Osteoblast (primary cell): Measurements from ENCODE around the gene NBAS. TPM values are rescaled to one million over a fixed set of nuclear protein-coding genes. Genes with fewer than 3 reads are reported as not detected.

Source experiments
- DNase-seq: peaks from one replicate; pipeline ENCODE4 v3.0.0; 2011; ENCODE audit warnings: low spot score, mixed read lengths; ENCODE audit not compliant: insufficient read length; ENCODE audit errors: missing footprints
- H2AFZ ChIP-seq: 2 replicates; pipeline ENCODE4 v1.6.0; 2011; ENCODE audit warnings: mild to moderate bottlenecking, low read length
- H3K27ac ChIP-seq: 2 replicates; pipeline ENCODE4 v1.5.1; 2011; ENCODE audit warnings: mild to moderate bottlenecking, low read depth, low read length, moderate library complexity
- H3K27me3 ChIP-seq: 2 replicates; pipeline ENCODE4 v1.6.0; 2012; ENCODE audit warnings: mild to moderate bottlenecking, control low read depth, inconsistent platforms, low read length, moderate library complexity; ENCODE audit not compliant: insufficient read depth
- H3K36me3 ChIP-seq: 2 replicates; pipeline ENCODE4 v1.5.1; 2011; ENCODE audit warnings: mild to moderate bottlenecking, low read length, control low read depth, moderate library complexity; ENCODE audit not compliant: insufficient read depth
- H3K4me1 ChIP-seq: 2 replicates; pipeline ENCODE4 v1.5.1; 2011; ENCODE audit warnings: mild to moderate bottlenecking, low read length, control low read depth, moderate library complexity; ENCODE audit not compliant: insufficient read depth
- H3K4me2 ChIP-seq: 2 replicates; pipeline ENCODE4 v1.6.0; 2011; ENCODE audit warnings: mild to moderate bottlenecking, low read length; ENCODE audit not compliant: insufficient read depth
- H3K4me3 ChIP-seq: fragments of 200-600 bp; sonication (generic); 3 replicates; pipeline ENCODE4 v1.5.1; 2012; ENCODE audit warnings: mild to moderate bottlenecking, low read length, inconsistent platforms; ENCODE audit not compliant: insufficient read depth
- H3K79me2 ChIP-seq: 2 replicates; pipeline ENCODE4 v1.6.0; 2012; ENCODE audit warnings: mild to moderate bottlenecking, low read length, control low read depth, inconsistent platforms; ENCODE audit not compliant: insufficient read depth
- H3K9me3 ChIP-seq: 2 replicates; pipeline ENCODE4 v1.5.1; 2011; ENCODE audit warnings: low read depth, low read length, control low read depth
- H4K20me1 ChIP-seq: 2 replicates; pipeline ENCODE4 v1.6.0; 2012; ENCODE audit warnings: mild to moderate bottlenecking, low read length, control low read depth; ENCODE audit not compliant: insufficient read depth
- CTCF ChIP-seq: IDR thresholded peaks from 2 replicates; pipeline ENCODE4 v1.5.1; 2011; ENCODE audit warnings: mild to moderate bottlenecking, low read depth, low read length, moderate library complexity; ENCODE audit errors: extremely low read depth
- total RNA-seq: library from RNA; depleted of rRNA; stranded (reverse); fragments of >200 nt; gene quantifications from 2 replicates; pipeline ENCODE4 v1.2.3, GENCODE V29; 2012

NBAS gene
- total RNA-seq, 1 donor = 98.1 TPM

- Histone ChIP-seq H3K9me3 (no peaks in the 10 kb centered on the region), H2AFZ (no peak overlapping the region), H3K36me3 (no peaks in the 10 kb centered on the region), H4K20me1 (no peaks in the 10 kb centered on the region), H3K27me3 (no peaks in the 10 kb centered on the region), H3K4me1 (peaks cover 5% of the 10 kb centered on the region), H3K27ac (no peak overlapping the region), H3K4me3 (no peak overlapping the region), H3K79me2 (no peaks in the 10 kb centered on the region), H3K4me2 (no peak overlapping the region)
- no peak for TF ChIP-seq CTCF
- DNase-seq = no peak
Observed at GRCh38 chr2:15269043-15269442, 292.1 kb downstream of the NBAS start.

- Histone ChIP-seq H3K27me3 (no peaks in the 10 kb centered on the region), H3K4me1 (no peaks in the 10 kb centered on the region), H3K27ac (no peak overlapping the region), H3K9me3 (no peaks in the 10 kb centered on the region), H2AFZ (no peak overlapping the region), H4K20me1 (no peaks in the 10 kb centered on the region), H3K4me3 (no peak overlapping the region), H3K4me2 (no peak overlapping the region), H3K79me2 (no peaks in the 10 kb centered on the region), H3K36me3 (no peaks in the 10 kb centered on the region)
- no peak for TF ChIP-seq CTCF
- no peak for DNase-seq
Observed at GRCh38 chr2:15265889-15266288, 295.2 kb downstream of the NBAS start.

GRCh38 chr2:15263976-15264685 is 297.0 kb downstream of the NBAS start:
- H3K4me1 ChIP-seq = no peaks in the 10 kb centered on the region
- DNase-seq = no peak
- no peak overlapping the region for H3K27ac ChIP-seq
- no peaks in the 10 kb centered on the region for H3K79me2 ChIP-seq
- H2AFZ ChIP-seq = no peak overlapping the region
- H3K4me2 ChIP-seq = no peak overlapping the region
- H3K4me3 ChIP-seq = no peak overlapping the region
- no peak for TF ChIP-seq CTCF
- no peaks in the 10 kb centered on the region for H3K9me3 ChIP-seq
- H3K36me3 ChIP-seq = no peaks in the 10 kb centered on the region
- no peaks in the 10 kb centered on the region for H4K20me1 ChIP-seq
- H3K27me3 ChIP-seq = no peaks in the 10 kb centered on the region

- Histone ChIP-seq H4K20me1 (no peaks in the 10 kb centered on the region), H3K4me2 (no peak overlapping the region), H3K36me3 (no peaks in the 10 kb centered on the region), H3K4me3 (no peak overlapping the region), H2AFZ (no peak overlapping the region), H3K4me1 (no peaks in the 10 kb centered on the region), H3K27me3 (no peaks in the 10 kb centered on the region), H3K9me3 (no peaks in the 10 kb centered on the region), H3K27ac (no peak overlapping the region), H3K79me2 (no peaks in the 10 kb centered on the region)
- no peak for TF ChIP-seq CTCF
- no peak for DNase-seq
Observed at GRCh38 chr2:15262792-15263191, 298.3 kb downstream of the NBAS start.
